ENCODE measurements around the gene THSD7B. TPM values are rescaled to one million over a fixed set of nuclear protein-coding genes. Genes with fewer than 3 reads are reported as not detected.

The THSD7B gene
- total and polyA plus RNA-seq, 9 of the 15 experiments (the other 6 are each of a cell fraction or from before 2014, with no cell fraction given): not detected

GRCh38 chr2:137050949-137051348 is 285.6 kb downstream of the THSD7B start:
- POLR2A ChIA-PET: no interaction called here
- H3K36me3 ChIP-seq (ENCODE audit: control insufficient read depth, insufficient read depth, low read length): no peaks in the 10 kb centered on the region
- no peak overlapping the region for H3K27ac ChIP-seq (ENCODE audit: extremely low read depth, low read depth, low read length)
- H3K4me3 ChIP-seq: no peak overlapping the region
- no peaks in the 10 kb centered on the region for H4K20me1 ChIP-seq (replicated peaks; ENCODE audit: control insufficient read depth, insufficient read depth, low read length)
- H3K4me1 ChIP-seq (replicated peaks in 1 of 2; ENCODE audit: control insufficient read depth in 2 of 2, insufficient read depth in 2 of 2, low read length in 2 of 2): no peaks in the 10 kb centered on the region
- CTCF ChIA-PET (ENCODE audit: low intra/inter-chr PET ratio): no interaction called here
- H3K9me1 ChIP-seq (ENCODE audit: control insufficient read depth, insufficient read depth, low read length): no peaks in the 10 kb centered on the region
- H3K4me2 ChIP-seq (ENCODE audit: insufficient read depth, low read length): no peak overlapping the region
- BruUV-seq (replicated peaks): no TSS peak
- no peaks in the 10 kb centered on the region for H3K79me2 ChIP-seq (ENCODE audit: control insufficient read depth, insufficient read depth, low read length)
- intact Hi-C loops (cut with micrococcal nuclease) (no loop called here), in situ Hi-C loops (cut with MboI) (no loop called here)
- H3K27me3 ChIP-seq (ENCODE audit: control insufficient read depth in 2 of 2, insufficient read depth in 2 of 2, low read length in 2 of 2): no peaks in the 10 kb centered on the region
- WGBS (ENCODE audit: insufficient coverage, low coverage, missing lambda C conversion rate): 0% methylated on average over 2 of the region's 2 CpGs
- ATAC-seq (no peak), FAIRE-seq (no peak), DNase-seq (ENCODE audit: extremely low read depth in 1 of 4, low spot score in 3 of 4) (no peak)
- no peaks in the 10 kb centered on the region for H3K9me3 ChIP-seq (replicated peaks; ENCODE audit: control insufficient read depth, insufficient read depth, low read depth, low read length)
- no peak overlapping the region for H3K9ac ChIP-seq (ENCODE audit: insufficient read depth in 1 of 2, low read depth in 2 of 2, low read length in 2 of 2)
- no peak overlapping the region for H2AFZ ChIP-seq (ENCODE audit: low read depth, low read length)
- no peak for TF ChIP-seq ZNF318 (IDR thresholded peaks at IDR 0.05; ENCODE audit: borderline replicate concordance in 1 of 2, low read depth in 1 of 2)
- no peak for TF ChIP-seq CBFA2T3 (IDR thresholded peaks at IDR 0.05)
- no peak for TF ChIP-seq DEAF1 (CRISPR knock-in tag; IDR thresholded peaks at IDR 0.05)
- TF ChIP-seq PTRF (tag; IDR thresholded peaks at IDR 0.05): no peak
- TF ChIP-seq ZFP91 (CRISPR knock-in tag; IDR thresholded peaks at IDR 0.05): no peak
- no peak for TF ChIP-seq THAP12 (CRISPR knock-in tag; IDR thresholded peaks at IDR 0.05)

Data from K562 (cell line).